H9 (cell line): ENCODE measurements around the gene FOXI1. TPM values are rescaled to one million over a fixed set of nuclear protein-coding genes. Genes with fewer than 3 reads are reported as not detected.

Source experiments
- DNase-seq: peaks from one replicate; pipeline ENCODE4 v3.0.0-alpha.2; 2017
- H2AFZ ChIP-seq: one replicate; pipeline ENCODE4 v1.6.1; 2013; ENCODE audit warnings: mild to moderate bottlenecking, low read length, control low read depth, moderate library complexity
- H2AK5ac ChIP-seq: 2 replicates; pipeline ENCODE4 v1.6.1; 2013; ENCODE audit warnings: low read length, control low read depth, mixed read lengths; ENCODE audit not compliant: insufficient read length
- H2BK120ac ChIP-seq: one replicate; pipeline ENCODE4 v1.6.1; 2013; ENCODE audit warnings: low read depth, mild to moderate bottlenecking, low read length, control low read depth, inconsistent platforms; ENCODE audit not compliant: poor library complexity, severe bottlenecking
- H2BK12ac ChIP-seq: 2 replicates; pipeline ENCODE4 v1.6.1; 2013; ENCODE audit warnings: low read length, control low read depth, mixed read lengths, low read depth; ENCODE audit not compliant: insufficient read length
- H2BK15ac ChIP-seq: 2 replicates; pipeline ENCODE4 v1.6.1; 2013; ENCODE audit warnings: low read depth, low read length, control low read depth
- H2BK20ac ChIP-seq: one replicate; pipeline ENCODE4 v1.6.1; 2013; ENCODE audit warnings: low read depth, mild to moderate bottlenecking, low read length, control low read depth, inconsistent platforms; ENCODE audit not compliant: poor library complexity, severe bottlenecking
- H2BK5ac ChIP-seq: 2 replicates; pipeline ENCODE4 v1.6.1; 2013; ENCODE audit warnings: low read length, control low read depth, mixed read lengths; ENCODE audit not compliant: insufficient read length
- H3K14ac ChIP-seq: 2 replicates; pipeline ENCODE4 v1.6.1; 2013; ENCODE audit warnings: low read length, control low read depth; ENCODE audit not compliant: insufficient read depth
- H3K18ac ChIP-seq: 2 replicates; pipeline ENCODE4 v1.6.1; 2013; ENCODE audit warnings: low read depth, mild to moderate bottlenecking, mixed read lengths, low read length, control low read depth; ENCODE audit not compliant: insufficient read length
- H3K23ac ChIP-seq: 2 replicates; pipeline ENCODE4 v1.6.1; 2013; ENCODE audit warnings: low read length, control low read depth, mixed read lengths, low read depth; ENCODE audit not compliant: insufficient read length
- H3K23me2 ChIP-seq: 2 replicates; pipeline ENCODE4 v1.6.1; 2013; ENCODE audit warnings: low read depth, mild to moderate bottlenecking, mixed read lengths, low read length, control low read depth; ENCODE audit not compliant: insufficient read length, poor library complexity, severe bottlenecking
- H3K27ac ChIP-seq: 2 replicates; pipeline ENCODE4 v1.5.1; 2013; ENCODE audit warnings: low read length, control low read depth, mixed read lengths, low read depth; ENCODE audit not compliant: insufficient read length
- H3K27me3 ChIP-seq: 2 replicates; pipeline ENCODE4 v1.6.1; 2013; ENCODE audit warnings: low read length, control low read depth, inconsistent platforms; ENCODE audit not compliant: insufficient read depth
- H3K4ac ChIP-seq: 2 replicates; pipeline ENCODE4 v1.6.1; 2013; ENCODE audit warnings: low read depth, mild to moderate bottlenecking, control low read depth, inconsistent platforms, low read length, moderate library complexity
- H3K4me1 ChIP-seq: 2 replicates; pipeline ENCODE4 v1.6.1; 2013; ENCODE audit warnings: low read length, control low read depth, inconsistent platforms; ENCODE audit not compliant: insufficient read depth
- H3K4me2 ChIP-seq: 2 replicates; pipeline ENCODE4 v1.6.1; 2013; ENCODE audit warnings: low read length, control low read depth, mixed read lengths; ENCODE audit not compliant: insufficient read length, insufficient read depth
- H3K56ac ChIP-seq: 2 replicates; pipeline ENCODE4 v1.6.1; 2013; ENCODE audit warnings: low read depth, mild to moderate bottlenecking, mixed read lengths, low read length, control low read depth; ENCODE audit not compliant: insufficient read length
- H3K79me1 ChIP-seq: 2 replicates; pipeline ENCODE4 v1.6.1; 2013; ENCODE audit warnings: low read depth, mild to moderate bottlenecking, moderate library complexity, low read length, control low read depth, inconsistent platforms; ENCODE audit not compliant: insufficient read depth, poor library complexity, severe bottlenecking
- H3K79me2 ChIP-seq: 2 replicates; pipeline ENCODE4 v1.6.1; 2013; ENCODE audit warnings: low read length, control low read depth, inconsistent platforms; ENCODE audit not compliant: insufficient read depth
- H3K9ac ChIP-seq: 2 replicates; pipeline ENCODE4 v1.6.1; 2013; ENCODE audit warnings: low read length, control low read depth, mixed read lengths; ENCODE audit not compliant: insufficient read length; ENCODE audit errors: extremely low read depth
- H3K9me3 ChIP-seq: one replicate; pipeline ENCODE4 v1.6.1; 2013; ENCODE audit warnings: low read depth, low read length, inconsistent platforms; ENCODE audit not compliant: control insufficient read depth
- H3T11ph ChIP-seq: one replicate; pipeline ENCODE4 v1.6.1; 2013; ENCODE audit warnings: mild to moderate bottlenecking, low read length, control low read depth, inconsistent platforms
- H4K20me1 ChIP-seq: one replicate; pipeline ENCODE4 v1.6.1; 2013; ENCODE audit not compliant: control insufficient read depth, insufficient read length, insufficient read depth
- H4K5ac ChIP-seq: 2 replicates; pipeline ENCODE4 v1.6.1; 2013; ENCODE audit warnings: low read depth, mild to moderate bottlenecking, mixed read lengths, low read length, control low read depth; ENCODE audit not compliant: insufficient read length
- H4K8ac ChIP-seq: replicated peaks from 2 replicates; pipeline ENCODE4 v1.6.1; 2013; ENCODE audit warnings: low read length, control low read depth, mixed read lengths, low read depth; ENCODE audit not compliant: insufficient read length
- H4K91ac ChIP-seq: 2 replicates; pipeline ENCODE4 v1.6.1; 2013; ENCODE audit warnings: low read depth, mild to moderate bottlenecking, moderate library complexity, mixed read lengths, low read length, control low read depth; ENCODE audit not compliant: insufficient read length
- H3K27ac Mint-ChIP-seq, 3 experiments: 2 replicates in 2 of 3; 3 replicates in 1 of 3; pipeline ENCODE4 v1.8.0; 2020 to 2021; ENCODE audit warnings: mixed read lengths in 3 of 3, mild to moderate bottlenecking in 1 of 3, moderate library complexity in 1 of 3
- H3K27me3 Mint-ChIP-seq: 2 replicates; pipeline ENCODE4 v1.8.0; 2021; ENCODE audit warnings: low read depth, mild to moderate bottlenecking, moderate library complexity, mixed read lengths
- H3K36me3 Mint-ChIP-seq, 3 experiments: 2 replicates in 2 of 3; 3 replicates in 1 of 3; pipeline ENCODE4 v1.8.0; 2020 to 2021; ENCODE audit warnings: low read depth in 3 of 3, mixed read lengths in 3 of 3; ENCODE audit not compliant: insufficient read depth in 1 of 3
- H3K4me1 Mint-ChIP-seq, 2 experiments: 2 replicates each; pipeline ENCODE4 v1.8.0; 2020; ENCODE audit warnings: mixed read lengths in 2 of 2
- H3K4me3 Mint-ChIP-seq, 2 experiments: 2 replicates in 1 of 2; 3 replicates in 1 of 2; pipeline ENCODE4 v1.8.0; 2020 to 2021; ENCODE audit warnings: mild to moderate bottlenecking in 2 of 2, mixed read lengths in 2 of 2, moderate library complexity in 1 of 2
- H3K9me3 Mint-ChIP-seq, 2 experiments: 2 replicates in 1 of 2; 3 replicates in 1 of 2; pipeline ENCODE4 v1.8.0; 2020; ENCODE audit warnings: mild to moderate bottlenecking in 2 of 2, mixed read lengths in 2 of 2, moderate library complexity in 1 of 2
- WGBS: extraction: QIAGEN DNeasy Blood & Tissue Kit; methylation state at CpG from one replicate; pipeline ENCODE4 v1.1.7; 2013; ENCODE audit warnings: missing lambda C conversion rate, low lambda C conversion rate, mixed read lengths; ENCODE audit not compliant: insufficient read length; ENCODE audit errors: extremely low coverage; 5-methylcytosine and 5-hydroxymethylcytosine counted together
- total RNA-seq: library from RNA; stranded (reverse); gene quantifications from 2 replicates; pipeline ENCODE4 v1.2.1, GENCODE V29; 2021
- TF ChIP-seq, protein P1 (sequence below): fragments of 200-600 bp; sonication (generic); conservative IDR thresholded peaks from 3 replicates; pipeline ENCODE4 v1.8.0; 2021; ENCODE audit warnings: antibody characterized with exemption, mild to moderate bottlenecking

Gene FOXI1
- total RNA-seq, 1 experiment from 2014 or later, result not detected

DNA sequence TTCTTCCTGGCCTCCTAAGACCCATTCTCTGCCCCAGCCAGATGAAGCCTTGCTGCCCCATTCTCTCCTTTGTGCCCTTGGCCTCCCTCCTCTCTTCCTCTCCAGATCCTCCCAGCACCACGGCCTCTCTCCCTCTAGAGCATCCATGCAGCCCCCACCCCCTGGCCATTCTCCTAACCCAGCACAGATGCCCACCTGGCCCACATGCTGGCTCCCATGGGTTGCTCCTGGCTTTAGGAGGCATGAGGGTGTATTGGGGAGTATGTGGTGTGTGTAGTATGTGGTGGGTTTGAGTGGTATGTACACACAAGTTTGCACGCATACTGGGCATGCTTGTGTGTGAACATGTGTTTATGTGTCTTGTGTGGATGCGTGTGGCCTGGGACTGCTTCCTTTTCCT, 47.1 kb downstream of the FOXI1 start:
- Histone ChIP-seq H4K8ac (no peak overlapping the region), H2BK120ac (no peak overlapping the region), H3T11ph (no peak overlapping the region), H2BK5ac (no peak overlapping the region), H2BK20ac (no peak overlapping the region), H3K4me1 (no peaks in the 10 kb centered on the region; the same call in 1 of the 2 replicates), H3K27ac (no peak overlapping the region), H3K23ac (no peak overlapping the region), H3K79me1 (no peaks in the 10 kb centered on the region), H4K91ac (no peak overlapping the region), H2AFZ (no peak overlapping the region), H2BK15ac (no peak overlapping the region), H3K56ac (no peak overlapping the region), H4K5ac (no peak overlapping the region), H3K9me3 (no peaks in the 10 kb centered on the region), H4K20me1 (no peaks in the 10 kb centered on the region), H2BK12ac (no peak overlapping the region), H3K9ac (no peak overlapping the region), H3K18ac (no peak overlapping the region), H3K14ac (no peak overlapping the region), H3K4ac (no peak overlapping the region), H3K4me2 (no peak overlapping the region), H3K79me2 (no peaks in the 10 kb centered on the region), H3K27me3 (no peaks in the 10 kb centered on the region), H3K23me2 (no peaks in the 10 kb centered on the region), H2AK5ac (no peak overlapping the region)
- TF ChIP-seq, protein P1, sequence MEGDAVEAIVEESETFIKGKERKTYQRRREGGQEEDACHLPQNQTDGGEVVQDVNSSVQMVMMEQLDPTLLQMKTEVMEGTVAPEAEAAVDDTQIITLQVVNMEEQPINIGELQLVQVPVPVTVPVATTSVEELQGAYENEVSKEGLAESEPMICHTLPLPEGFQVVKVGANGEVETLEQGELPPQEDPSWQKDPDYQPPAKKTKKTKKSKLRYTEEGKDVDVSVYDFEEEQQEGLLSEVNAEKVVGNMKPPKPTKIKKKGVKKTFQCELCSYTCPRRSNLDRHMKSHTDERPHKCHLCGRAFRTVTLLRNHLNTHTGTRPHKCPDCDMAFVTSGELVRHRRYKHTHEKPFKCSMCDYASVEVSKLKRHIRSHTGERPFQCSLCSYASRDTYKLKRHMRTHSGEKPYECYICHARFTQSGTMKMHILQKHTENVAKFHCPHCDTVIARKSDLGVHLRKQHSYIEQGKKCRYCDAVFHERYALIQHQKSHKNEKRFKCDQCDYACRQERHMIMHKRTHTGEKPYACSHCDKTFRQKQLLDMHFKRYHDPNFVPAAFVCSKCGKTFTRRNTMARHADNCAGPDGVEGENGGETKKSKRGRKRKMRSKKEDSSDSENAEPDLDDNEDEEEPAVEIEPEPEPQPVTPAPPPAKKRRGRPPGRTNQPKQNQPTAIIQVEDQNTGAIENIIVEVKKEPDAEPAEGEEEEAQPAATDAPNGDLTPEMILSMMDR, result no peak
- Mint-ChIP-seq H3K4me3 (no peak overlapping the region), H3K27ac (no peak overlapping the region), H3K9me3 (no peaks in the 10 kb centered on the region; a peak in 1 of 5 replicates), H3K36me3 (no peaks in the 10 kb centered on the region), H3K4me1 (peaks cover 31 to 32% of the 10 kb centered on the region in 2 experiments), H3K27me3 (no peaks in the 10 kb centered on the region; the same call in 1 of the 2 replicates)
- WGBS, result no CpG with 5 or more reads among the region's 3 CpGs
- no peak for DNase-seq
